ENCODE measurements around the gene CMC1.

The CMC1 gene

GRCh38 chr3:28210968-28211713, 30.3 kb upstream of the CMC1 start:
- H3K4me3 ChIP-seq (ENCODE audit: low read length): no peak overlapping the region
- no peak for DNase-seq (ENCODE audit: low read depth)
- TF ChIP-seq CTCF (conservative IDR thresholded peaks at IDR 0.05; ENCODE audit: low read depth, low read length): no peak

GRCh38 chr3:28212681-28213080, 28.7 kb upstream of the CMC1 start:
- TF ChIP-seq CTCF (conservative IDR thresholded peaks at IDR 0.05; ENCODE audit: low read depth, low read length): no peak
- H3K4me3 ChIP-seq (ENCODE audit: low read length): no peak overlapping the region
- no peak for DNase-seq (ENCODE audit: low read depth)

- no peak overlapping the region for H3K4me3 ChIP-seq (ENCODE audit: low read length)
- DNase-seq (ENCODE audit: low read depth): no peak
- TF ChIP-seq CTCF (conservative IDR thresholded peaks at IDR 0.05; ENCODE audit: low read depth, low read length): no peak
Observed at GRCh38 chr3:28215407-28215806, 26.0 kb upstream of the CMC1 start.

GRCh38 chr3:28218071-28218916, 23.1 kb upstream of the CMC1 start:
- no peak for DNase-seq (ENCODE audit: low read depth)
- no peak overlapping the region for H3K4me3 ChIP-seq (ENCODE audit: low read length)
- TF ChIP-seq CTCF (conservative IDR thresholded peaks at IDR 0.05; ENCODE audit: low read depth, low read length): no peak

DNA sequence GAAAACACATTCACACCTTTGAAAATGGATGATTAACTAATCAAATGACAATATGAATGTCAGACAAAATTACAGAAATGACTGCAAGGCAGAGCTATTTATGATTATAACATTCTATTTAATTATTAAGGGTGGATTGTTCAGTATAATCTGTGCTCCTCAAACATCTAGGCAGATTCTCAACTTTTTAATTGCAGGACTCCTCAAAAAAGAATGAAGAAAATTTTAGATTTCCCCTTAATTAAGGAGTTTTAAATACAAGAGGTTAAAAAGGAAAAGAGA, 22.6 kb upstream of the CMC1 start:
- TF ChIP-seq CTCF (conservative IDR thresholded peaks at IDR 0.05; ENCODE audit: low read depth, low read length): no peak
- DNase-seq (ENCODE audit: low read depth): no peak

GRCh38 chr3:28224430-28224829, 17.0 kb upstream of the CMC1 start:
- H3K4me3 ChIP-seq (ENCODE audit: low read length): no peak overlapping the region
- DNase-seq (ENCODE audit: low read depth): no peak
- no peak for TF ChIP-seq CTCF (conservative IDR thresholded peaks at IDR 0.05; ENCODE audit: low read depth, low read length)

More for the DNA sequence above, 22.6 kb upstream of the CMC1 start:
- H3K4me3 ChIP-seq (ENCODE audit: low read length): no peak overlapping the region

GRCh38 chr3:28226020-28226419, 15.4 kb upstream of the CMC1 start:
- H3K4me3 ChIP-seq (ENCODE audit: low read length): no peak overlapping the region
- TF ChIP-seq CTCF (conservative IDR thresholded peaks at IDR 0.05; ENCODE audit: low read depth, low read length): no peak
- DNase-seq (ENCODE audit: low read depth): no peak

All from retinal pigment epithelial cell (primary cell).